Astrocyte of the cerebellum (primary cell): ENCODE measurements around the gene SRPK2.

Experiments used
- DNase-seq: peaks from one replicate; pipeline ENCODE4 v3.0.0-alpha.2; 2011; ENCODE audit warnings: low read depth
- H3K4me3 ChIP-seq: 2 replicates; pipeline ENCODE4 v1.5.1; 2011; ENCODE audit warnings: mild to moderate bottlenecking, low read depth, low read length, moderate library complexity
- CTCF ChIP-seq: IDR thresholded peaks from 2 replicates; pipeline ENCODE4 v1.5.1; 2012; ENCODE audit warnings: low read length, low read depth, moderate library complexity, mild to moderate bottlenecking; ENCODE audit errors: missing control alignments
- in situ Hi-C: cut with HindIII; loops from 2 replicates; pipeline ENCODE4 v1.10.0; 2017; ENCODE audit warnings: low sequenced_read_pairs

SRPK2 gene

GRCh38 chr7:105346593-105347322 is 42.0 kb downstream of the SRPK2 start:
- H3K4me3 ChIP-seq = no peak overlapping the region
- no peak for TF ChIP-seq CTCF
- DNase-seq = no peak
- in situ Hi-C loops = no loop called here

- no peak overlapping the region for H3K4me3 ChIP-seq
- in situ Hi-C loops = no loop called here
- DNase-seq = no peak
- no peak for TF ChIP-seq CTCF
These were observed 42.6 kb downstream of the SRPK2 start for GRCh38 chr7:105346138-105346537.

DNA sequence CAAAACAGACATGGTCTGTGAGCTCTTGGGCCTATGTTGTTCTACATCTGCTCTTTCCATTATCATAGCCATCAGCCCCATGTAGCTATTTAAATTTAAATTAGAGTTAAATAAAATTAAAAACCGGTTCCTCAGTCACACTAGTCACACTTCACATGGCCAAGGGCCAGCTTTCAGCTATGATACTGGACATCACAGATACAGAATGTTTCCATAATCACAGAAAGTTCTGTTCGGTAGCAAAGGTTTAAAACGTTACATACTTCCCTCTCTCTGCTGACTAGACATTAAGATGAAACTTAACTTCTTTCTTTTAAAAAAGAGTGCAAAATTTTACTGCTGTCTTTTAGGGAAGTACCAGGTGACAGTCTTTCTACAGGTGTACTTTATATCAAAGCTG is 43.0 kb downstream of the SRPK2 start:
- no peak overlapping the region for H3K4me3 ChIP-seq

GRCh38 chr7:105345003-105345402 is 43.7 kb downstream of the SRPK2 start:
- TF ChIP-seq CTCF = no peak
- H3K4me3 ChIP-seq = no peak overlapping the region
- DNase-seq = no peak
- in situ Hi-C loops = no loop called here

More for the DNA sequence above, 43.0 kb downstream of the SRPK2 start:
- no peak for TF ChIP-seq CTCF
- in situ Hi-C loops = no loop called here
- DNase-seq = no peak

- no peak for TF ChIP-seq CTCF
- no peak overlapping the region for H3K4me3 ChIP-seq
- DNase-seq = no peak
- in situ Hi-C loops = no loop called here
These were observed 49.1 kb downstream of the SRPK2 start for GRCh38 chr7:105339404-105340323.

DNA sequence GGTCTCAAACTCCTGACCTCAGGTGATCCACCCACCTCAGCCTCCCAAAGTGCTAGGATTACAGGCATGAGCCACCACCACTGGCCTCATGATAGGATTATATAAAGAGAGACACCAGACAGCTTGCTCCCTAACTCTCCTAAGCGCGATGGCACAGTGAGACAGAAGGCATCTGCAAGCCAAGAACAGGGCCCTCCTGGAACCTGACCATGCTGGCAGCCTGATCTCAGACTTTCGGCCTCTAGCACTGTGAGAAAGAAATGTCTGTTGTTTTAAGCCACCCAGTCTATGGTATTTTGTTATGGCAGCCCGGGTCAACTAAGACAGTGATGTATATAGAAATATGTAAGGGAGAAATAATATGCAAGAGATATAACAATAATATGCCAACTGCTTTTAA is 51.2 kb downstream of the SRPK2 start:
- in situ Hi-C loops = no loop called here
- no peak for DNase-seq
- no peak overlapping the region for H3K4me3 ChIP-seq
- TF ChIP-seq CTCF = no peak
